Nephron (organoid): ENCODE measurements around the gene SMAD5.
A peak's percentile ranks its signal among the peaks of the same experiment; 100 is the strongest.

Source experiments
- H3K27ac Mint-ChIP-seq, 3 experiments: 2 replicates each; pipeline ENCODE4 v1.8.0; 2020; ENCODE audit warnings: mixed read lengths in 3 of 3, mild to moderate bottlenecking in 2 of 3, moderate library complexity in 1 of 3
- H3K27me3 Mint-ChIP-seq: 2 replicates; pipeline ENCODE4 v1.8.0; 2021; ENCODE audit warnings: low read depth, mild to moderate bottlenecking, moderate library complexity, mixed read lengths
- H3K36me3 Mint-ChIP-seq: 2 replicates; pipeline ENCODE4 v1.8.0; 2020; ENCODE audit warnings: low read depth, mixed read lengths
- H3K4me1 Mint-ChIP-seq: 2 replicates; pipeline ENCODE4 v1.8.0; 2020; ENCODE audit warnings: mixed read lengths
- H3K4me3 Mint-ChIP-seq, 3 experiments: 2 replicates each; pipeline ENCODE4 v1.8.0; 2020; ENCODE audit warnings: mild to moderate bottlenecking in 3 of 3, mixed read lengths in 3 of 3, moderate library complexity in 2 of 3
- H3K9me3 Mint-ChIP-seq: 2 replicates; pipeline ENCODE4 v1.8.0; 2020; ENCODE audit warnings: mixed read lengths
- TF ChIP-seq, protein P1 (sequence below), 3 experiments: fragments of 200-600 bp; sonication (generic); IDR thresholded peaks; one replicate each; pipeline ENCODE4 v1.5.0; 2021; ENCODE audit warnings: antibody characterized with exemption in 3 of 3; ENCODE audit not compliant: unreplicated experiment in 3 of 3

SMAD5 gene

DNA sequence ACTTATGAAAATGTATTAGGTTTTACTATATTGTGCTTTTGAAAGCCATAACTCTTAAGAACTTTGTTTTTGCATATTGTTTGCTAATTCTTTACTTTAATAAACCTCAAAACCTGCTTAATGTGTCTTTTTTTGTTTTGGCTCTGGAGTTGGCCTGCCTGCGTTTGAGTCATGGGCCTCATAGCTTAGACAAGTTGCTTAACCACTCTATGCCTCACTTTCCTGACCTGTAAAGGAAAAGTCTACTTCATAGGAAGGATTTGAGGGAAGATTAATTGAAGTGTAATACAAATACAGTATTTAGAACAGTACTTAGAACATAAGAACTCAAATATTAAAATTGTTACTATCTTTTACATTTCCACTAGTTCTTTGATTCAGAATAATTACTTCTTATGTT, 50.0 kb downstream of the SMAD5 start:
- no peaks in the 10 kb centered on the region for H3K9me3 Mint-ChIP-seq
- H3K4me1 Mint-ChIP-seq = no peaks in the 10 kb centered on the region
- TF ChIP-seq, protein P1, sequence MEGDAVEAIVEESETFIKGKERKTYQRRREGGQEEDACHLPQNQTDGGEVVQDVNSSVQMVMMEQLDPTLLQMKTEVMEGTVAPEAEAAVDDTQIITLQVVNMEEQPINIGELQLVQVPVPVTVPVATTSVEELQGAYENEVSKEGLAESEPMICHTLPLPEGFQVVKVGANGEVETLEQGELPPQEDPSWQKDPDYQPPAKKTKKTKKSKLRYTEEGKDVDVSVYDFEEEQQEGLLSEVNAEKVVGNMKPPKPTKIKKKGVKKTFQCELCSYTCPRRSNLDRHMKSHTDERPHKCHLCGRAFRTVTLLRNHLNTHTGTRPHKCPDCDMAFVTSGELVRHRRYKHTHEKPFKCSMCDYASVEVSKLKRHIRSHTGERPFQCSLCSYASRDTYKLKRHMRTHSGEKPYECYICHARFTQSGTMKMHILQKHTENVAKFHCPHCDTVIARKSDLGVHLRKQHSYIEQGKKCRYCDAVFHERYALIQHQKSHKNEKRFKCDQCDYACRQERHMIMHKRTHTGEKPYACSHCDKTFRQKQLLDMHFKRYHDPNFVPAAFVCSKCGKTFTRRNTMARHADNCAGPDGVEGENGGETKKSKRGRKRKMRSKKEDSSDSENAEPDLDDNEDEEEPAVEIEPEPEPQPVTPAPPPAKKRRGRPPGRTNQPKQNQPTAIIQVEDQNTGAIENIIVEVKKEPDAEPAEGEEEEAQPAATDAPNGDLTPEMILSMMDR (IDR thresholded peaks at IDR 0.05; ENCODE audit: unreplicated experiment in 3 of 3) = no peak
- H3K4me3 Mint-ChIP-seq = no peak overlapping the region
- H3K27me3 Mint-ChIP-seq = no peaks in the 10 kb centered on the region
- no peak overlapping the region for H3K27ac Mint-ChIP-seq
- peaks cover 54% of the 10 kb centered on the region for H3K36me3 Mint-ChIP-seq

DNA sequence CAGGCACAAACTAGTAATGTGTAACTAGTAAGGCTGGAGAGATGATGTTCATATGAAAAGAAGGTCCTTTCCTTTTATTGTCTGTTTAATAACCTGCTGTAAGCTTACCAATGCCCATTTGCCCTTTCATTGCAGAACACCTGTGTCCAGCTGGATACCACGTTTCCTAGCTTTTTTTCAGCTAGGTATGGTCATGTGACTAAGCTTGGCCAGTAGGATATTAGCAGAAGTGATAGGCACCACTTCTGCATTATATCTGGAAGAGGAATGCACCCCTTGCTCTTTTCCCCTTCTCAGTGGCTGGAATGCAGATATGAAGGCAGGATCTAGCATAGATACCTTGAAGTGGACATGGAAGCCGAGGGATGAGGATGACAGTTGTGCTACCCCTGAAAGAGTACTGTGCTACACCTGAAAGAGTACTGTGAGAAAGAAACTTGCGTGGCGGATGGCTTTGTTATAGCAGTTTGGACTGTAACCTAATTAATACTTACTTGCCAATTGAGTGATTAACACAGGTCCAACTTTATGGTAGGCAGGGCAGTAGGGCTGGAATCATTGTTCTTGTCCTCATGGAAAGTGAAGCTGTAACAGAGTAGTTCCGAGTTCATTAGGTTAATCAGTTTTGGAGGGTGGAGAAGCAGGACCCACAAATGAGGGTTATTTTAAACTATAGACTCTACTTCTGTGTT, 53.5 kb downstream of the SMAD5 start:
- Mint-ChIP-seq H3K36me3 (peaks cover 49% of the 10 kb centered on the region), H3K27ac (peak overlapping the region in 2 of 3 experiments; percentile 10 to 69), H3K4me3 (no peak overlapping the region), H3K27me3 (peaks cover 24% of the 10 kb centered on the region), H3K9me3 (no peaks in the 10 kb centered on the region), H3K4me1 (peaks cover 6% of the 10 kb centered on the region)
- TF ChIP-seq, protein P1 (IDR thresholded peaks at IDR 0.05; ENCODE audit: unreplicated experiment in 3 of 3) = no peak

DNA sequence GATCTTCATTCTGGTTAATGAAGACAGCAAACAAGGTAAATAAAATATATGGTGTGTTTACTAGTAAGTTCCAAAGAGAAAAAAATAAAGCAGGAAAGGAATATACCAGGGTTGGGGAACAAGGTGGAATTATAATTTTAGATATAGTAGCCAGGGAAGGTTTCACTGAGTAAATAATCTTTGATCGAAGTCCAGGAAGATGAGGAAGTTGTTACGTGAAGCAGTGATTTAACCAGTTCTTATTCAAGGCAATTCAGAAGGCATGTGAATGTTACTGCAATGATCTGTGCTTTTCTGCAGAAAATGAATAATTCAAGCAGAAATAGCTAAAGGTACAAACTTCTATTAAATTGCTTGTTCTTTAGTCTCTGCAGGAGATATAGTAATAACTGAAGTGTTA, 54.2 kb downstream of the SMAD5 start:
- no peaks in the 10 kb centered on the region for H3K9me3 Mint-ChIP-seq
- TF ChIP-seq, protein P1 (IDR thresholded peaks at IDR 0.05; ENCODE audit: unreplicated experiment in 3 of 3) = no peak
- no peak overlapping the region for H3K4me3 Mint-ChIP-seq
- H3K4me1 Mint-ChIP-seq = peaks cover 12% of the 10 kb centered on the region
- H3K27ac Mint-ChIP-seq = peak overlapping the region in 1 of 3 experiments; percentile 16
- peaks cover 48% of the 10 kb centered on the region for H3K36me3 Mint-ChIP-seq
- peaks cover 30% of the 10 kb centered on the region for H3K27me3 Mint-ChIP-seq

DNA sequence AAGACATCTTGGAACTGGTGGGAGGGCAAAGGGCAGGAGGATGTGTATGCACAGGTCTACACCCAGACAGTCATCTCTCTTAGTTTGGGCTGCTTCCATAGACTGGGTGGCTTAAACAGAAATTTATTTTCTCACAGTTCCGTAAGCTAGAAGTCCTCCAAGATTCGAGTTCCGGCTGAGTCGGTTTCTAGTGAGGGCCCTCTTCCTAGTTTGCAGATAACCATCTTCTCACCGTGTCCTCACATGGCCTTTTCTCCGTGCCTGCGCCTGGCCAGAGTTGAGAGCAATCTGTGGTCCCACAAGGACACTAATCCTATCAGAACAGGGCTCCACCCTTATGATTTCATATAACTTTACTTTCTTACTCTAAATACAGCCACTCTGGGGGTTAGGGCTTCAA, 56.2 kb downstream of the SMAD5 start:
- no peaks in the 10 kb centered on the region for H3K9me3 Mint-ChIP-seq
- H3K4me1 Mint-ChIP-seq = peaks cover 12% of the 10 kb centered on the region
- peaks cover 44% of the 10 kb centered on the region for H3K27me3 Mint-ChIP-seq
- H3K36me3 Mint-ChIP-seq = peaks cover 42% of the 10 kb centered on the region
- TF ChIP-seq, protein P1 (IDR thresholded peaks at IDR 0.05; ENCODE audit: unreplicated experiment in 3 of 3) = no peak
- H3K27ac Mint-ChIP-seq = no peak overlapping the region
- no peak overlapping the region for H3K4me3 Mint-ChIP-seq

DNA sequence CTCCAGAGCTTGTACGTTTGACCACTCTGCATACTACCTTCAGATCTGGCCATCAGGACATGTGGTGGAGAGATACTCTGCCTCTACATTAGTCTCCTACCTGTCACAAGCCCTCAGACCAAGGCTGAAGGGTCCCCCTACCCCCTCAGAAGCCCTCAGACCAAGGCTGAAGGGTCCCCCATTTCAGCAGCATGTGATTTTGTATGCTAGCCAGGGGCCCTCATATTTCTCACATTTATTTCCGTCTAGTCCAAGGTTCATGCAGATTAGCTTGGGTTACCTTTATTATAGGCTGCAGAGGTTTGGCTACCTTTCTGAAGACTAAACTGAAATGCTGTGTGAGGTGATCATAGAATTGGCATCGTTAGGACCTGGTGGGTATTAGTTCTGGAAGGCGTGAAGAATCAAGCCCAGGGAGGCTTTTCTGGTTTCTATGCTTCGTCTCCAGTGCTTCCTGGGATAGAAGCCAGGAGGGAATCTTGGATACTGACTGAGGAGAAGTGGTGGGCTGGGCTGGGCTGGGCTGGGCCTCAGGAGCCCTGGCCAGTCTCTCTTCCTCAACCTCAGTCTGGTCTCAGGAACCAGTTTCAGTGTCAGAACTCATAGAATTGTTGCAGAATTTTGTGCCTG, 57.6 kb downstream of the SMAD5 start:
- Mint-ChIP-seq H3K4me3 (peak overlapping the region in 2 of 3 experiments; percentile 57 to 67), H3K27ac (no peak overlapping the region), H3K9me3 (no peaks in the 10 kb centered on the region), H3K4me1 (peaks cover 12% of the 10 kb centered on the region), H3K27me3 (peaks cover 57% of the 10 kb centered on the region), H3K36me3 (peaks cover 42% of the 10 kb centered on the region)
- TF ChIP-seq, protein P1 (IDR thresholded peaks at IDR 0.05; ENCODE audit: unreplicated experiment in 3 of 3) = no peak

DNA sequence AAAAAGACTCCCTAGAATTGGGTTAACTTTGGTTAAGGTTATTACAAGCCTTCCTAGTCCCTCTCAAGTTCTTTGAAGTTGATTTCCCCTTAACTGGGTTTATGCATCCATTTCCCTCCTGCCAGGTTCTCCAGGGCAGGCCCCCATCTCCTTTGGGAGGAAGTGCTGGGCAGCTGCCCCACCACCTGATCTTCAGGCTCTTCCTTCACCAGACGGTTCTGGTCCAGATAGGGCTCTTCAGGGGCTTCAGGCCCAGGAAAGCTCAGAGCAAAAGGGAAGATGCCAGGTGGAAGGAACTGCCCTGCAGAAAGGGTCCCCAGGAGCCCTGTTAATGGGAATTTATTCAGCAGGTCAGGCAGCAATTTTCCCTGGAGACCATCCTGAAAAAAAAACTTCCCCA, 58.3 kb downstream of the SMAD5 start:
- Mint-ChIP-seq H3K9me3 (no peaks in the 10 kb centered on the region), H3K4me1 (peaks cover 15% of the 10 kb centered on the region), H3K27me3 (peaks cover 64% of the 10 kb centered on the region), H3K36me3 (peaks cover 35% of the 10 kb centered on the region), H3K27ac (no peak overlapping the region), H3K4me3 (peak overlapping the region; percentile 67 to 86 (median 76))
- TF ChIP-seq, protein P1 (IDR thresholded peaks at IDR 0.05; ENCODE audit: unreplicated experiment in 3 of 3) = no peak
